DMS53 (cell line): Measurements from ENCODE around the gene ZBTB2.
"Not testable (repeated sequence)": the region's sequence is repeated elsewhere in the genome, so short reads cannot be mapped to it uniquely, and the experiment has no call there.

Source experiments
- DNase-seq: peaks from one replicate; lab custom pipeline; 2025; lab: John Stamatoyannopoulos, UW

Gene ZBTB2

DNA sequence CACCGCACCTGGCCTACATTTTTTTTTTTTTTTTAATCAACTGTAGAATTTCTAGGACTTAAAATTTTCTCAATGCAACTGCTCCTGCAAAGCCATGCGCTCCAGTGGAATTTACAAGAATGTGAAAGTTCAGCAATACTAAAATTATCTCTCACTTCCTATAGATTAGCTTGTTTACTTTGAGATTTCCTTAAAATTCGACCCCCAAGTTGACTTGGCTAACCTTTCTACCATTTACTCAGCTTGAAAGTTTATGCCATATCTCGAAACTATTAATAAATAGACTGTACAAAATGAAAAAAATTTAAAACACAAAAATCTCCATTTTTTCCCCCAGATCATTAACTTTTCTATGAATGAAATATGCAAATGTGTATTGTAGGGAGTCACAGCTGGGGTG is 64.3 kb downstream of the ZBTB2 start:
- DNase-seq: no peak

DNA sequence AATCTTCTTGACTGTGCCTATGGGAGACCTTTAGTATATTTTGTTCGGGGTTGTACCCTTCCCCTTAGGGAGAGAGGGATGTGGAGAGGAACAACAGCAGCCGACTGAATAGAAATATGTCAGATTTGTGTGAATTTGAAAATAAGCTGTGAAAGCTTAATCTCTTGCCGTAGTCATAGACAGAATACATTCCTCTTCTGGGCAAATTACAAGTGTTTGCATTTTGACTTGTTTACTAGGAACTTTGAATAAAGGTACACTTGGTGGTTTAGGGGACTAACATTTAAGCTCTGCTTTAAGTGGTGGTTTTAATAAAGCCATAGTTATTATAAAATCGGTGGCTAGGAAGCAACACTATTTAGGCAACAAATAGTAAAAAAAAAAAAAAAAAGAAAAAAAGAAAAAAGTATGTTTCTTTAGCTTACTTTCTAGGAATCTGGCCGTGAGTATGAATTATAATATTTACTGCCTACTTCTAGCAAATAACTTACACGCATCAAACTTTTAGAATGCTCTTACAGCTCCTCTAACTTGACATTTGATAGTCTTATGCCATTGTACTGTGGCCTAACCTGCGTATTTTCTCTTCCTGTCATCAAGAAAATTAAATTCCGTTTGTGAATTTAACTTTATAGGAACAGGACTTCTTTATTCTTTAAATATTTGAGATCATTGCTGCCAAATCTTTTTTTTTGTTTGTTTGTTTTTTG is 65.1 kb downstream of the ZBTB2 start:
- DNase-seq: peak; percentile 24

DNA sequence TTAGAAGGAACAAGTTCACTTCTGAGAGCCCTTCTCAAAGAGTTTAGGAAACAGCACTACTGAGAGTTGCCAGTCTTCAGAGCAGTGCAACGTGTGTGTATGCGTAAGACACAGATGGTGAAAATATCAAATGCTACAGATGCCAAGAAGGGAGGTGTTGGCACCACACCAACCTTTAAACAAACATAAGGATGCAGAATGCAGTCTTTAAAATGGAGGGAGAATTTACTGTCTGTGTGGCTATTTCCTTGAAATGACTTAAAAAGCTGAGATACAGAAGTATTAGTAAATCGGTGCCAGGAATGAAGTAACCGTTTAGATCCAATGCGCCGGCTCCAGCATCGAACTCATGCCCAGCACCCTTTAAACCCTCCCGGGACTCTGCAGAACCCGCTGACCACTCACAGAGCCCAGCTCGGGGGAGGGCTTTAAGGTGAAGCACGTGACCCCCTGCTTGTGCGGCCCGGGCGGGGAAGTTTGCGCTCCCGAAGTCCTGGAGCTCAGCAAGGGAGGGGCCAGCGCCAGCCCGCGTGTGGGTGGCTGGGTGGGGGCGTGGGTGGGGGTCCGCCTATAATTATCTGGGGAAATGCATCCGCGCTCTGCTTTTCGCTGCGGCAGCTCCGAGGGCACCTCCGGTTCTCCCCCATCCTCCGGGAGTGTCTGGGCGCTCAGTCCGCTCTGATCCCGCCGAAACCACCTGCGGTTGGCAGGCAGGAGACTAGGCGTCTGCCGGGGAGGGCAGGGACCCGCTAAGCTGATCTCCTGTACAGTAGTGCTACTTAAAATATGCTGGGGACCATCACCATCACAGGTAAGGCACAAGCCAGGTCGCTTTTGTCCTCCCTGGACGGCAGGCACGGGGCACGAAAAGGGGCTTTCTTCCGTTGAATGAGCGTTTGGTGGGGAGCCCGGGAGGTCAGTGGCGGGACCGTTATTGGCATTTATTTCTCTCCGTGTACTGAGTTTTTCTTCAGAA is 66.0 kb downstream of the ZBTB2 start:
- peak; percentile 46 for DNase-seq

DNA sequence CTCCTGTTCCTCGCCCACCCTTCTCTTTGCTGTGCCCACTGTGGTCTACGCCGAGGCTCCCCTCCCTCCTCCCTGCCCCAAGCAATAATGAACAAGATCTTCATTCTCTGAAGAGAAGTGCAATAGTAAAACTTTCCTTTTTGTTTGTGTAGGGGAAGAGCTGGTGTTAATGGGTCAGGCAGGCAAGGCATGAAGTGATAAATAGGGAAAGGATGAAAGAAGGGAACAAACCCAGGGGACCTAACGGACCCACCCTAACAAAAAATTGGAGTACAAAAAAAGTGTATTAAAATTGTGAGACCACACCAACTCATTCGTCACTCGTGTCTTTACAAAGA is 66.9 kb downstream of the ZBTB2 start:
- DNase-seq: no peak

DNA sequence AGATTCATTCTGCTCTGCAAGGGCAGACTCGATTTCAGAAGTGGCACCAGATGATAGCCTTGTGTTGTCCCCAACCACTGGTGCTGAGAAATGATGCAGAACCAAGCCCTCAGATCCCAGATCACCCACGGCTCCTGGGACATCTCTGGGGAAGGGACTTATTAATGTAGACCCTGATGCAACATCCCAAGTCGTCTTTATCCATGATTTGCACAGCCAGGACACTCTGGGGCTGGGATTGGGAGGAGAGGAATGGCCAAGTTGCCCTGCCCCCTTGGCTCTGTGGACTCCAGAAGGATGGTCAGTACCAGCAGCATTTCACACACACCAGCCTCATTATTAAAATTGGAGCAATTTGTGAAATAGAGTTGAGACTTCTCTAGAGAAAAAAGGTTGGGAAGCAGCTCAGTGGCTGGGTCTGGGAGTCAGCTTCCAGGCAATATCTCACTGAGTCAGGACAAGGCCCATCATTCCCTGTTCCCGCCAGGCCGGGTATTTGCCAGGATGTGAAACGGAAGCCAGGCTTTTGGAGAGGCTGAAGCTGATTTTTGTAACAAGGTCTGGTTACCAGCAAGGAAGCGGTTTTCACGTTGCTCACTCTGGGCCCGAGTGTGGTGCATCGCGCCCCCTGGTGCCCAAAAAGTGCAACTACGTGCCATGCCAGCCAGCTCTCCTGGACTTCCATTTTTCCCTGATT is 67.4 kb downstream of the ZBTB2 start:
- DNase-seq: peak; percentile 83

DNA sequence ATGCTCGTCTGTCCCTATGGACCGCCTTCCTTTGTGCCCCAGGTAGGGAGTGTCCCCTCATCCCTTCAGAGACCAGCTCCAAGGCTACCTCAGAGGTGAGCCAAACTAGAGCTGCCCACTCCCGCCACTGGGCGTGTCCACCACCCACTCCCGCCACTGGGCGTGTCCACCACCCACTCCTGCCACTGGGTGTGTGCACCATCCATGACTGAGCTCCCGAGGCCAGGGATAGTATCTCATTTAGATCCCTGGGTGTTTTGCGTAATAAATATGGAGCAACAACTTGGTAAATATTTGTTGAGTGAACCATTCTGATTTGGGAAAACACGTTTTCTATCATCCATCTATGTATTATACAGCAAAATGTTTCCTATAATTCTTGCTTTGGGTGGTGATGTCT is 68.8 kb downstream of the ZBTB2 start:
- DNase-seq: no peak

DNA sequence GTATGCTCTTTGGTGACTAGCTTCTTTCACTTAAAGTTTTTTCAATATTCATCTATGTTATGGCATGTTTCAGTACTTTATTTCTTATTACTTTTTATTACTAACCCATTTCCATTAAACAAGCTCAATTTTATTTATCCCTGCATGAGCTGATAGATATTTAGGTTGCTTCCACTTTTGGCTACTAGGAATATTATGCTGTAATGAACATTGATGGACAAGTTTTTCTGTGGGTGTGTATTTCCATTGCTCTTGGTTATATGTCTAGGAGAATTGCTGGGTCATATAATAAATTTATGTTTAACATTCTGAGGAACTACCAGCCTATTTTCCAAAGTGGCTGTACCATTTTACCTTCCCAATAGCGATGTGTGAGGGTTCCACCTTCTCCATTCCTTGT is 69.9 kb downstream of the ZBTB2 start:
- DNase-seq: no peak

DNA sequence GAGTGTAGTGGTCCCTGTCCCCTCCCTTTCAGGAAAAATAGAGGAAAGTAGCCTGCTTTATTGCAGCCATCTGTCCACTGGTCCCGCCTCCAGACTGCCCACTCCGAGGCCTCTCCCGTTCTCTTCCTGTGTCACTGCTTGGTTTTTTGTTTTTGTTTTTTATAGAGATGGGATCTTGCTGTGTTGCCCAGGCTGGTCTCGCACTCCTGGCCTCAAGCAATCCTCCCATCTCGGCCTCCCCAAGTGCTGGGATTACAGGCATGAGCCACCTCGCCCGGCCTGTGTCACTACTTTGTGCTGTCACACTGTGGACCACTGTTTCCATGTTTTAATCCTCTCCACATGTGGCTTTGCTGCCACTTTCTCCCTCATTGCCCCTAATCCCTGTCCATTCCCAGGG is 71.2 kb downstream of the ZBTB2 start:
- no peak for DNase-seq

DNA sequence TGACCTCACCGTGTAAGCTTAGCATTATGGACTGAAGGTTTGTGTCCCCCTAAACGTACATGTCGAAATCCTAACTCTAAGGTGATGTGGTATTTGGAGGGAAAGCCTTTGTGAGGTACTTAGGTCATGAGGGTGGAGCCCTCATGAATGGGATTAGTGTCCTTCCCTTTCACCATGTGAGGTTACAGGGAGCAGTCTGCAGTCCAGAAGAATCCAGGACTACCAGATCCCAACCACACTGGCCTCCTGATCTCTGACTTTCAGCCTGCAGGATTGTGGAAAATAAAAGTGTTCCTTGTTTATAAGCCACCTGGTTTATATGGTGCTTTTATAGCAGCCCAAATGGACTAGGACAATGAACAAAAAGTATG is 73.4 kb downstream of the ZBTB2 start:
- no peak for DNase-seq

DNA sequence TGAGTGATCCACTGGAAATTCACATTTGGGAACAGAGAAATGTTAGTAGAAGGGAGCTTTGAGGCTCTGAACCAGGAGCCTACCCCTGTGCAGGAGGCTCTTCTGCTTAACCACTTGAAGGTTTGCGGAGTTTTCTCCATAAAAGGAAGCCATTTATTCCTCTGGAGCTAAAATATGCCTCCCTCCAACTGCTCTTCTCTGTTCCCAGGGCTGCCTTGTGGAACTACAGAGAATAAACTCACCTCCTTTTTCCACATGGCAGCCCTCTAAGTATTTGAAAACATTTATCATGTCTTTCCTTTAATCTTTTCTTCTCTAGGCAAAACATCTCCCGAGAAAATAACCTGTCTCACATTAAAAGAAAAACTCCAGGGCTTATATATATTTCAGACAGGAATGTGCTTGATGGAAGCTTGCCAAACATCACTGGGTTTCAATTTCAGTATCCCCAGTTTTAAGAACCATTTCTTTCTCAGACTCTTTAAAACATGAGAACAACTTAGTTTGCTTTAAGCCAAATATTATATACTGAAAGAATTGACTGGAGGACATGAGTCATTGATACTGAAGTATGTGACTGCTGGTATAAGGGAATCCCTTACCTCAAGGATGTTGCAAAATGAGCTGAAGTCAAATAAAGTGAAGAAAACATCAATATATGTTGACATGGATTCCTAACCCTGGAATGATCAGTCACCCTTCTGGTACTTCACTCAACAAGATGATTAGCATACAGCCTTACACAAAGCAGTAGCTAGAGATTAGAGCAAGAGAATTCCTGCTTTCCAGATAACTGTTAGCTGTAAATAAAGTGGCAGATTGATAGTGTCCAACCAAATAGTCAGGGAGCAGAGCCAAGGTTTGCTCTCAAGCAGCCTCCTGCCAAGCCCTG is 74.0 kb downstream of the ZBTB2 start:
- peak; percentile 21 for DNase-seq

DNA sequence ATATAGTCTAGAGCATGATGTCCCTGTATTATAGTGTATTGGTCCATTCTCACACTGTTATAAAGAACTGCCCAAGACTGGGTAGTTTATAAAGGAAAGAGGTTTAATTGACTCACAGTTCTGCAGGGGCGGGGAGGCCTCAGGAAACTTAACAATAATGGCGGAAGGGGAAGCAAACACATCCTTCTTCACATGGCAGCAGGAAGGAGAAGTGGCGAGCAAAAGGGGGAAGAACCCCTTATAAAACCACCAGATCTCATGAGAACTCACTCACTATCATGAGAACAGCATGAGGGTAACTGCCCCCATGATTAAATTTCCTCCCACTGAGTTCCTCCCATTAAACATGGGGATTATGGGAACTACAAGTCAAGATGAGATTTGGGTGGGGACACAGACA is 75.7 kb downstream of the ZBTB2 start:
- not testable (repeated sequence) for DNase-seq
